Germinal center (tissue), 1 donor: ENCODE data around the gene LAYN.

Experiments used
- DNase-seq: peaks from one replicate; pipeline ENCODE4 v3.0.0; 2012; ENCODE audit warnings: mixed read lengths, low spot score

LAYN gene

DNA sequence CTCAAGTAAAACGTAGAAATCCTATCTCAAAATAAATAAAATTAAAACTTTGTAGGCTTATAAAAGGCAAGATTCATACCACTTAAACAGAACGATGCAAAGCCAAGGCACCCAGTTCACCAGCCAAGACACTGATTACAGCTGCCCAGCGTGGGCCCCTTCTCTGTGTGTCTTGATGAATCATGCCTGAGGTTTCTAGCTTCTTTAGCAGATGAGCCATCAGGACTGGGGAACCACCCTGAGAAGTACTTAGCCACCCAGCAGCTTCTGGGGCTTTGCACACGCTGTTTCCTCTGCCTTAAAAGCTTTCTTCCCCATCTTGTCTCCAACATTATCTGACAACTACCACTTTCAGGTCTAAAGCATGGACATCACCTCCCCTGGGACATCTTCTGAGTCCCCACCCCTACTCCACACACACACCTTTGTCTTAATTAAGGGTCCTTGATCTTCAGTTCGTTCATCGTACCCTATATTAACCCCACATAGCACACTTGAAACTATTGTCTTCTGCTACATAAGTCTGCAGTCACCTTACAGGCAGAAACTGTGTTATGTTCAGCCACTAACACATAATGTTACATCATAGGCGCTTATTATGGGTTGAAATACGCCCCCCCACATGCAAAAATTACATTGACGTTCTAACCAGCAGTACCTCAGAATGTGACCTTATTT, 8.7 kb upstream of the LAYN start:
- DNase-seq, result no peak

DNA sequence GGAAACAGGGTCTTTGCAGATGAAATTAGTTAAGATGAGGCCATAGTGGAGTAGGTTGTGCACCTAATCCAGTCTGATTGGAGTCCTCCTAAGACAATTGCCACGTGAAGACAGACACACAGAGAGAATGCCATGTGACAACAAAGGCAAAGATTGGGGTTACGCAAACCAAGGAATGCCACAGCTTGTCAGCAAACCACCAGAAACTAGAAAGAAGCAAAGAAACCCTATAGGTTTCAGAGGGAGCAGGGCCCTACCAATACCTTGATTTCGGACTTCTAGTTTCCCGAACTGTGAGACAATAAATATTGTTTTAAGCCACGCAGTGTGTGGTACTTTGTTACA, 8.2 kb upstream of the LAYN start:
- no peak for DNase-seq

DNA sequence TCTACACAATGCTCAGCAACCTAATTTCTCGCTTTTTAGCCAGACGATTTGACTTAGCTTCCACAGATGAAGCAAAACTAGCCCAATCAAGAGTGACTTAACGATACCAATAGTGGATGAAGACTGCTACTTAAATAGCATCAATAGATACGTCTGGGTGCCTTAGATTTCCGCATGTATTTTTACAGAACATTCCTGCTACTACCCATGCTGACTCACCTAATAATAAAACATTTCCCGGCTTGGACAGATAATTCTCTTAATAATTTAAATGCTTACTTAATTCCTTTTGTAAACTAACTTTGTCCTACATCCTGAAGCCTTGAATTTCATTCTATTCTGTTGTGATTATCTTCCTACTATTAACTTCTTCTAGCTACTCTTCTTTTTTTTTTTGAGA, 5.2 kb upstream of the LAYN start:
- DNase-seq, result no peak

DNA sequence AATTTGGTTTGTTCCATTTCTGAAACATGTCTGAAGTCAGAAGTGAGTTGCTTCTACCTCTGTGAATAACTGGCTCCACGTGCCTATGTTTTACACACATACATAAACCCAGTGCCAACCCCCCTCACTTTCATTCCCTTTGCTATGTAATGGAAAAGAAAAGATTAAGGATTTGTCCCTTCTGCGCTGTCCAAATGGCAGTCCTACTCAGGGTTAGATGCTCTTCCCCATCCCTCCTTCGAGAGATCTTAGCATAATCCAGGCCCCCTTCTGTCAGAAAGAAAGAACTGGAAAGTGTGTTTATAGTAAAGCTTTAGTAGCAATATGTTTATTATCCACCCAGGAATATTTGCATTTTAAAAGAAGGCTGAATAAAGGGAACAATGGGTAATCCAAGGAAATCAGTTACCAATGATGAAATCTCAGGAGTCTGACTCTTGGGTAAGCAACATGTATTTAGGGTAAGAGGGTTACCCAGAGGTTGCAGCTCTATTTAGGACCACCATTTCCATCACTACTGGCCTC, 3.1 kb upstream of the LAYN start:
- no peak for DNase-seq

DNA sequence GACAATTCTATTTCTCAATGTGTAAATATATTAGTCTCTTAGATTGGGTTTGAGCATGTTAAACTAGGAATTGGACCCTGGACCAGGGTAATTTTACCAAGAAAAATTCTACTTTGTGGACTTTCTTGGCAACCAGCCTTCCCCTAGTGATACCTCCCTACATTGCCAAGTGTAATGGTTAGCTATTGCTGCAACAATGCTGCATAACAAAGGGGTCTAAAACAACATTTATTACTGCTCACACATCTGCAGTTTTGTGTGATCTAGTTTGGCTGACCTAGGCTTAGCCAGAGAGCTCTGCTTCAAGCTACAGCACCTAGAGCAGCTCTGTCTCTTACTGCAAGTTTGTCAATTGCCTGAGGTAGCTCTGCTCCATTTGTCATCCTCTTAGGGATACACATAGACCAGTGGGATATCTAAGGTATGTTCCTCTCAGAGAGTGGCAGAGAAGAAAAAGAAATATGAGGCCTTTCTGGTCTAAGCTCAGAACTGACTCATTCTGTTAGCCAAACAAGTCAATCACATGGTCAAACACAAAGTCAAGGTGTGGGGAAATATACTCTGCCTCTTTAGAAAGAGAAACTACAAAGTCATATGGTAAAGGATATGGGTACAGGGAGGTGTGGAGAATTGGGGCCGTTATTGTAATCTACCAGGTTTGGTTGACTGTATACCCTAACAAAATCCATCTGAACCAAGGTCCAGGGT, 2.0 kb upstream of the LAYN start:
- no peak for DNase-seq

DNA sequence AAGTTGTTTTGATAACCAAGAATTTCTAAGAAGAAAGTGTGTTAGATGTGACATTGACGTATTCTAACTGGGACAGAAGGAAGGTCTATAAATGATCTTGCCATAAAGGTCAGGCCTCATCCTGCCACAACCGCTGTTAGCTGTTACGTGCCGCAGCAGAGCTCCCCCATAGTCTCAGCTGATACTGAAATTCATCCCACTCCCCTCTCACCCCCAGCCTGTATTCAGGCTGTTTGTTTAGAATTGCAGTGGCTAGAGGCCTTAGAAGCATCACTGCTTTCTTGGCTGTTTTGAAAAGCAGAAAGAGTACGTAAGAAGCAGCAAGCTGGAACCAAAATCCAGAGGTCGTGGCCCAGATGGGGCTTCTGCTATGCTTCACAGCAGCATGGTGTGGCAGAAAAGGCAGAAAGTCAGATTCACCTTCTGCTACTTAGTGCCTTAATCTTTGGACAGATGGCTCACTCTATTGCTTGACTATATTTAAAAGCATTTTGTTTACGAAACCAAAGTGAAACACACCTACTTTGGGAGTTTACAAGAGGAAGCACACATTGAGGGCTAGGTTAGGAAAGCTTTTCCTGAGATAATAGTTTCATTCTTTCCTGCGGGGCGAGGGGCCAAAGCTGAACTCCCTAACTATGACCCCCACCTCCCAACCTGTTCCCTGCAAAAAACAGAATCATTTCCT, 950 bp upstream of the LAYN start:
- no peak for DNase-seq

DNA sequence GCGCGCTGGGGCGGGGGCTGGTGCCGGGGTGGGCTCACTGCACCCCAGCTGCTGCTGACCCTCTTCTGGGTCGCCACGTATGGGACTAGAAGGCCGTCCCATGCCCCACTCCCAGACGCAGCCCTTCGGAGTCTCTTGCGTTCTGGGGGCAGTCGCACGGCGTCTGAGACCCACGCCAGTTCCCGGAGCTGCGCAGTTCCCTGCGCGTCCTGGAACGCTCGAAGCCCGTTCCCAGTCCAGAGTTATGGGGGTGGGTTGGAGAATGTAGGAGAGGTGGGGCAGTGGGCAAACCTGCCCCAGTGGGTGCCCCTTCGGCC, 375 bp downstream of the LAYN start:
- DNase-seq, result no peak

DNA sequence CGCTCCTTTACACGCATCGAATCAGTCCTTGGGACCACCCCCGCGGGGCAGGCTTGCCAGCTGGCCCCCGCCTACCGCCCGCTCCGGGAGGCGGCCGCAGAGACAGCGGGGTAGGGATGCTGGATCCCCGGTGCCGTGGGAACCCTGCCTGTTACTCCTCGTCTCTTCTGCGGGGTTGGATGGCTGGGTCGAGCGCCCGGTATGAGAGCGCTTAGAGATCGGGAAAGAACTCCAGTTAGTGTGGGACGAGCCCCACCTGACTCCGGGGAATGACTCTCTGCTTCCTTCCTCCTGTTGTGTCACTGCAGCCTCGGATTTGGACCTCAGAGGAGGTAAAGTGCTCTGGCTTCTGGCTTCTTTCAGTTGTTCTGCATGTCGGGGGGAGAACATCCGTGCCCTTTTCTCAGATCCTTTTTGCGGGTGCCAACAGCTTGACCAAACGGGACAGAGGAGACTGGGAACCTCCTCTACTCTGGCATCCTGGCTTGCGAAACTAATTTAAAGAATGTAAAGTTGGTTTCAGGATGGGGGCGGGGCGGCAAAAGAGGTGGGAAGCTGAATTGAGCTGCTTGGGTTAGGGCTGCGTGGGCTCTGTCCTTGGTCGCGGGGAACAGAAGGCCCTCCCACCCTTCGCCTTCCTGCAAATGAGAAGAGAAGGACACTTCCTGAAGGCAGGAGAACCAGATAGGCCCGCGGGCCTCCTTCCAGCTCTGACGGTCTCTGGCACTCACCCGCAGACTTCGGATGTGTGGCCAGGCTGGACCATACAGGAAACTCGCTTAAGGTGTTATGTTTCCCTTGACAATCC, 938 bp downstream of the LAYN start:
- DNase-seq, result peak; percentile 12

DNA sequence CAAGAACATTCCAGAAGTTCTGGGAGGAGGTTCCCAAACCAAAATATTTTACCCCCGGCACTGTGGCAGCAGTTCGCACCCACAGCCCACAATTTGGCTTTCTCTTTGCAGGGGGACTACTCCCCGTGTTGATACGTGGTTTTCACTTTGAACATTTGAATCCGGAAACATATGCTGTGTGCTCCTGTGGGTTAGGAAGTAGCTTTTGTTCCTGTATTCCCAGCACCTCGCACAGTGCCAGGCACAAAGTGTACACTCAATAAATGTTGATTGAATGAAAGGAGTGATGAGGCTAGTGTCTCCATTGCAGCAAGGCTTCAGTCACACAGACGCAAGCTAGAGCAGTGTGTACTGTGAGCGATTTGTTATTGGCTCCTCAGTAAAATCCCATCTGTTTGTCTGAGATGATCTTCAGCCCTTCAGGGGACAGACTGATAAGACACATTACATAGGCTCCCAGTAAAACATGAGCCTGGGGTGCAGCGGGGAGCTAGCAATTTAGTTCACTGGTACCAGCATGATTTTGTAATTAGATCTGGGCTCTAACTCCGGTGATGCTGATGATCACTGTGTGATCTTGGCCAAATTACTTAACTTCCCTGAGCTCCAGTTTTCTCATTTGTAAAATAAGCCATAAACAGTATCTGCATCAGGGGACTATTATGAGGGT, 2.2 kb downstream of the LAYN start:
- no peak for DNase-seq

DNA sequence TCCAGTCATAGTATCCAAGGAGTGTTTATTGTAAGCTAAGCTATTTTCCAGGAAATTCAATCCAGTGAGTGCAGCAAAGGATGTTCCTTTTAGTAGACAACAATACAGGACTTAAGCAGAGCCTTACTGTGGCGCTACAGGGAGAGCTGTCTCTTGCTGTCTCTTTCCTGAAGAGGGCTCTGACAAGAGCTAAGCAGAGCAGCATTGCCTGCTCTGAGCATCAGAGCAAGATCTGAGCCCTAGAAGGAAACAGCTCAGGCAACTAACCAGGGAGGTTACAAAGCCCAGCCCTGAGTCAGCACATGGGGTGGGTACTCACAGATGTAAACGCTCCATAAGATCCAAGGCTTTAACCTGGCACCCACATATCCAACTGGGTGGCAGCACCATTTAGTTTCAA, 8.0 kb downstream of the LAYN start:
- DNase-seq, result no peak

DNA sequence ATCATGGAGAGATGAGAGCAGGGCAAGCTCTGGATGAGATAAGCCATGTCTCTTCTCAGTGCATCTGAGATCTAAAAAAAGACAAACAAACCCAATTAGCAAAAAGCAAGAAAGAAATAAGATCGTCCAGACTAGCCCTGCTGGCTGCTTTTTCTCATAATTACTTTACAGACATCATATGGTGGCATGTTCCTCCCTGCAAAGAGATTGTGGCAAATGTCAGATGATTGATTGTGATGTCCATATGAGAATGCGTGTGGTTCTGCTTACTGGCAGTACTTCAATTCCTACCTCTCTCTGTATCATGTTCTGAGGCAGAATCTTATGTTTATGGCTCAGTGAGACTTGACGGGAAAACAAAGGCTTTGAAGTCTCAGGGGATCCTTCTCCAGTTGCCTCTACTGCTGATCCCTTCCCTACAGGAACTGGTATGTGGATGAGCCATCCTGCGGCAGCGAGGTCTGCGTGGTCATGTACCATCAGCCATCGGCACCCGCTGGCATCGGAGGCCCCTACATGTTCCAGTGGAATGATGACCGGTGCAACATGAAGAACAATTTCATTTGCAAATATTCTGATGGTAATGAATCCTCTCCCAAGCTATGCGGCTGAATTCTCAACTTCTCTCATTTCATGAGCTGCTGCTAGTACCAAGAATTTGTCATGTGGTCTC, 8.8 kb downstream of the LAYN start:
- no peak for DNase-seq

DNA sequence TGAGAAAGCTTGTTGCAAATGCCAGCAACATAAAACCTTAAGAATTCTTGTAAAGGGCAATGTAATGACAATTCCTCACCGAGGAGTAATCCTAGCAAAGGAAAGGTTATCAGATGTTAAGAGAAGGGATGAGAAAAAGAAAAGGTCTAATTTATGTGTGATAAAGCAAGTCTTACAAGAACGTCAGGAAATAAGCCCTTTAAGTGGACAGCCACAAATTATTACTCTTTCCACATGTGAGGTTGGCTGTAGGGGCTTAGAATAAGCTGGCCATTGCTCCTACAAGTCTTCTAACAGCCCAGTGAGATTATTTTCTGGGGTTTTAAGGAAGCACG, 9.3 kb downstream of the LAYN start:
- no peak for DNase-seq

DNA sequence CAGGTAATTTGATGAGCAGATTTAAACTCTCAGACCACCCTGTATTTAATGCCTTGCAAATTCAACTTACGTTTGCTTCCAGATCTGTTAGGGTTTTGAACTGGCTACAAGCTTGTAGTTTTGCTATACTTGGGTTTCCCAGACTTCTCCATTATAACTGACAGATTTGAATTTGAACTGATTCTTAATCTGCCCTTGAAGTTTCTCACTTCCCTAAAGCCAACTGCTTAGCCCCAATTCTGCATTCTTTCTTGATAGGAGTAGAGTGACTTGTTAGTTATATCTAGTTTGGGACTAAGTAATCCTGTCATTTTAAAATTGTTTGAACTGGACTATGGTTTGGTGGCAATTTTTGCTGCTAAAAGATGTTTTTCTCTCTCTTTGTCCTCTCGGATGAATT, 9.7 kb downstream of the LAYN start:
- DNase-seq, result peak; percentile 27

DNA sequence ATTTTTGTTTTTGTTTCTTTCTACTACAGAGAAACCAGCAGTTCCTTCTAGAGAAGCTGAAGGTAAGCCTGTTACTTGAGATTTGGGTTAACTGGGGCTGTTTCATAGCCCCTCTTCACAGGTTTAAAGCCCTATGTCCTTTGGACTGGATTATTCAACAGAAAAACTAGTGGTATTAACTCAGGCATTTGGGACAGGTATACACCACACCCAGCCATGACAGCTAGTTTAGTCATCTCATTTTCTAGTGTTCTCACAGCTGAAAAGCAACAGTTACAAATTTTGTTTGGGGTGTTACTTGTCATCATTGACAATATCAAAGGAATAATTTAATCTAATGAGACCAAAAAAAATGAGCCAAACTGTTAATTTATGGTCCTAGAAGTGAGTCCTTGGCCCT, 14.0 kb downstream of the LAYN start:
- no peak for DNase-seq

DNA sequence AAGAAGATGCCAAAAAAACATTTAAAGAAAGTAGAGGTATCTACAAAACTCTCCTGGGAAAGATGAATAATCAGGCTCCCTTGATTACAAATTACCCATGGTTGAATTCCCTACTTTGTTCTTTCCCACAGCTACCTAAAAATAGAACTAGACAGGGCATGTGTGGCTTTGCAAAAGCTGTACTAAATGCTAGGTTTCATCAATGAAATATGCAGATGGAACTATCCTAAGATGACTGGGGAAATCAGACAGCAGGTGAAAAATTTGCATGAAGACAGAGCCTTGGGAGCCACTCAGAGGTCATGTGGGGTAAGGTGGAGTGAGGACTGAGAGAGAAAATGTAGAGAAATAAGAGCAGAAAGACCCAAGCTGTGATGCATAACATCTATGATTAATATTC, 14.7 kb downstream of the LAYN start:
- no peak for DNase-seq

DNA sequence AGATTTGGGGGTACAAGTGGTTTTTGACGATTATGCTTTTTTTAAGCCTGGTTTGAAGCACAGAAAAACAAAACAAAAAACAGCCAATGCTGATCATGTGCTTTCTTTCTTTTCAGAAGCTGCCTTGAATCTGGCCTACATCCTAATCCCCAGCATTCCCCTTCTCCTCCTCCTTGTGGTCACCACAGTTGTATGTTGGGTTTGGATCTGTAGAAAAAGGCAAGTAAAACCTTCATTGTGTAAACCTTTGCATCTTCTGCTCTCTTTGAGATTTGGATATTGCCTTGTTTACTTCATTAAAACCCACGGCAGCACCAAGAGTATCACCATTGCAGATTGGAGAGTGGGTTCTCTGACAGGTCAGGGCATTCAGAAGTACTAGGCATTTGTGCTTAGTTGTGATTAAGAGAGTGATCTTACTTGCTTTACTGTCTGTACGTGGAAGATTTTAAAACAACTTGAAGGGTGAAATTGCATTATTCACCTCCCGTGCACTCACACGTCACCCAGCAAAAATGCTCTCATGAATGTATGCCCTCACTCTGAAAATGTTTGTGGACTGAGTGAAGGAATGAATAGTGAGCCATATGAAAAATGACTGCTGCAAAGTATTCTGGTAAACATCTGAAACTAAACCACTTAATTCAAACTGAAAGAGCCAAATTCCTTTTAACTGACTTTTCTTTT, 17.0 kb downstream of the LAYN start:
- no peak for DNase-seq

DNA sequence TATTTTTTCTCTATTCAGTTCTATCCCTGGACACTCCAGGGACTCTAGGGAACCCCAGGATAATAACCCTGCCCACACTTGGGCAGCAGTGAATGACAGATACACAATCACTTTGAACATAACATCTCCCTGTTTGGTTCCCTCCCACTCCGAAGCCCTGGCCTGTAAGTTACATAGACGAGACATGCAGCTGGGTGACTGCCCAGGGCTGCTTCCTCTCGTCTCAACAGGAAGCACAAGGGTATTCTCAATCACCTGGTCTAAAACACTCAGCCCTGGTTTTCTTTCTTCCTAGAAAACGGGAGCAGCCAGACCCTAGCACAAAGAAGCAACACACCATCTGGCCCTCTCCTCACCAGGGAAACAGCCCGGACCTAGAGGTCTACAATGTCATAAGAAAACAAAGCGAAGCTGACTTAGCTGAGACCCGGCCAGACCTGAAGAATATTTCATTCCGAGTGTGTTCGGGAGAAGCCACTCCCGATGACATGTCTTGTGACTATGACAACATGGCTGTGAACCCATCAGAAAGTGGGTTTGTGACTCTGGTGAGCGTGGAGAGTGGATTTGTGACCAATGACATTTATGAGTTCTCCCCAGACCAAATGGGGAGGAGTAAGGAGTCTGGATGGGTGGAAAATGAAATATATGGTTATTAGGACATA, 19.4 kb downstream of the LAYN start:
- DNase-seq, result no peak

DNA sequence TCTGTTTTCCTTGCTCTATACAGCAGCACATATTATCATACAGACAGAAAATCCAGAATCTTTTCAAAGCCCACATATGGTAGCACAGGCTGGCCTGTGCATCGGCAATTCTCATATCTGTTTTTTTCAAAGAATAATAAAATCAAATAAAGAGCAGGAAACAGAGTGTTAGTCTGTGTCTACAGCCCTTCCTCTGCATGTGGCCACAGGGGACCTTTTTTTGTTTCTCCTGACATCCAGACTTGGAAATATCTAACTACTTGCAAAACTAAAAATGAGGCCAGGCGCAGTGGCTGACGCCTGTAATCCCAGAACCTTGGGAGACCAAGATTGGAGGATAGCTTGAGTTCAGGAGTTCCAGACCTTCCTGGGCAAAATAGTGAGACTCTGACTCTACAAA, 20.3 kb downstream of the LAYN start:
- DNase-seq, result no peak

DNA sequence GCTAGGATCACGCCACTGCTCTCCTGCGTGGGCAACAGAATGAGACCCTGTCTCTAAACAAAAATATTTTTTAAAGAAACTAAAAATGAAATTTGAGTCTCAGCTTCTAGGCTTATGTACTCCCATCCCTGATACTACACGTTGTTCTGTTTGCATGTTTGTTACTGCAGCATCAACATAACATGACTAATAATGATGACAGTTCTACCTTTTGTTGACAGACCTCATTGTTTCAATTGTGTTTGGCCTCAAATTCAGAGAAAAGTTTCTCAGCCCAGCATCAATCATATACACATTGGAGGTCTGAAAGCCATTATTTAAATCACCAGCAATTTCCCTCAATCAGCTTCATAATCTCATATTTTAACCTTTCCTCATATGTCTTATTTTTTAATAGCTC, 20.8 kb downstream of the LAYN start:
- DNase-seq, result no peak

DNA sequence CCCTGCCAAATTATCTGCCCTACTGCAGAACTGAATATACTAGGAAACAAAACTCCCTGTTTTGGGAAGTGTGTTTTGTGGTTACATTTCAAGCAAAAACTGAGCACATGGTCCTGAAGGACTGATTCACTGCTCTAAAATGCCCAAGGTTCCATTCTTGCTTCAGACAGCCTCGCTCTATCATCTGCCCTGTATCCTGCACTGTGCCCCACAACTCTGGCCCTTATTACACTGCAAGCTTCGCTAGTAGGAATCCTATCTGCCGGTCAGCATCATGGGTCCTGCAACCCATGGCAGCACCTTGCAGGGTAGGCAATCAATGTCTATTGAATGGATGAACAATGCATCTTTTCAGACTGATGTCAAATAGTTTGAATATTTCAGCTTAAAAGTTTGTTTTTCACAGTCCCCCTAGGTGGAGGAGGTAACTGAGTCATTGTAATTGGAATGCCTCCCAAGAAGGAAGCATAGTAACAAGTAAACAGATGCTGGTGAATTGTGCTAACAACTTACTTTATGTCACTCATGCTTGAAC, 21.3 kb downstream of the LAYN start:
- no peak for DNase-seq
